DND-41 (cell line): ENCODE results near the gene ITPR2.

ENCODE experiments used
- EZH2 ChIP-seq: IDR thresholded peaks from 3 replicates; pipeline ENCODE4 v1.6.1; 2012; ENCODE audit warnings: borderline replicate concordance, low read depth, mild to moderate bottlenecking, moderate library complexity, low read length, inconsistent platforms; ENCODE audit not compliant: severe bottlenecking
- TF ChIP-seq, protein P1 (sequence below): IDR thresholded peaks from 2 replicates; pipeline ENCODE4 v1.5.1; 2012; ENCODE audit warnings: borderline replicate concordance, low read length, moderate library complexity, mild to moderate bottlenecking; ENCODE audit not compliant: poor library complexity, severe bottlenecking; ENCODE audit errors: extremely low read depth

DNA sequence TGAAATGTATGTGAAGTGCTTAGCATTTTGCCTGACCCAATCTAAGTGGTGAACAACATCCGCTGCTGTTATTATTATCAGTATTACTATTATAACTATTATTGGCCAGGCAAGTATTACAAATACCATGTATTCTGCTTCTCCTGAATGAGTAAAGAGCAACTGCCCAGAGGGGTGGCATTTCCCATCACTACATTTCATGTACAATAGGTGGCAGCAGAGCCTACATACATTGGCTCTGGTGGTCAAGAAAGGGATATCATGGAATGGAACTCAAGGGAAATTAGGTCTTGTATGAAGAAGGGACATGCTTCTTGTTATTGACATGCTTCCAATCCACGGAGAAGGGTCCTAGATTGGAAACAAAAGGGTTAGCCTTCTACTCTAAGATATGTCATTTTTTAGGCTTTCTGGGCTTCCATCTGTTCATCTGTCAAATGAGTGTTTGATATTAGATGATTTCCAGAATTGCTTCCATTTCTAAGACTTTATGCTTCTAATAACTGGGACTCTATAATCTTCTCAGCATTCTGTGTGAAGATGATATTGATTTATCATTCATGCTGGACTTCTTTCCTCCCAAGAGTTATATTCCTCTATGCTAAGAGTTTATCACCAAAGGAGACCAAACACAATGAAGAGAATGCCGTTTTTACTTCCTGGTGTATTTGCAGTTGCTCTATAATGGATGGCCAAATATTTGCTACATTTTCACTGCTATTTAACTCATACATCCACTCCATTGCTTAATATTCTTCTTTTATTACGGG is 398.5 kb downstream of the ITPR2 start:
- TF ChIP-seq, protein P1, sequence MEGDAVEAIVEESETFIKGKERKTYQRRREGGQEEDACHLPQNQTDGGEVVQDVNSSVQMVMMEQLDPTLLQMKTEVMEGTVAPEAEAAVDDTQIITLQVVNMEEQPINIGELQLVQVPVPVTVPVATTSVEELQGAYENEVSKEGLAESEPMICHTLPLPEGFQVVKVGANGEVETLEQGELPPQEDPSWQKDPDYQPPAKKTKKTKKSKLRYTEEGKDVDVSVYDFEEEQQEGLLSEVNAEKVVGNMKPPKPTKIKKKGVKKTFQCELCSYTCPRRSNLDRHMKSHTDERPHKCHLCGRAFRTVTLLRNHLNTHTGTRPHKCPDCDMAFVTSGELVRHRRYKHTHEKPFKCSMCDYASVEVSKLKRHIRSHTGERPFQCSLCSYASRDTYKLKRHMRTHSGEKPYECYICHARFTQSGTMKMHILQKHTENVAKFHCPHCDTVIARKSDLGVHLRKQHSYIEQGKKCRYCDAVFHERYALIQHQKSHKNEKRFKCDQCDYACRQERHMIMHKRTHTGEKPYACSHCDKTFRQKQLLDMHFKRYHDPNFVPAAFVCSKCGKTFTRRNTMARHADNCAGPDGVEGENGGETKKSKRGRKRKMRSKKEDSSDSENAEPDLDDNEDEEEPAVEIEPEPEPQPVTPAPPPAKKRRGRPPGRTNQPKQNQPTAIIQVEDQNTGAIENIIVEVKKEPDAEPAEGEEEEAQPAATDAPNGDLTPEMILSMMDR = peak; percentile 61
- TF ChIP-seq EZH2 = no peak
